Neural progenitor cell (in vitro differentiated cells): Measurements from ENCODE around the gene C6orf47.

Experiments used
- CTCF ChIP-seq: fragments of 200-600 bp; sonication (generic); IDR thresholded peaks from 2 replicates; pipeline ENCODE4 v1.5.1; 2017; ENCODE audit warnings: antibody characterized with exemption, mild to moderate bottlenecking
- EZH2 ChIP-seq: fragments of 200-600 bp; sonication (generic); IDR thresholded peaks from 2 replicates; pipeline ENCODE4 v1.6.1; 2017; ENCODE audit warnings: antibody characterized with exemption, mild to moderate bottlenecking, moderate library complexity

DNA sequence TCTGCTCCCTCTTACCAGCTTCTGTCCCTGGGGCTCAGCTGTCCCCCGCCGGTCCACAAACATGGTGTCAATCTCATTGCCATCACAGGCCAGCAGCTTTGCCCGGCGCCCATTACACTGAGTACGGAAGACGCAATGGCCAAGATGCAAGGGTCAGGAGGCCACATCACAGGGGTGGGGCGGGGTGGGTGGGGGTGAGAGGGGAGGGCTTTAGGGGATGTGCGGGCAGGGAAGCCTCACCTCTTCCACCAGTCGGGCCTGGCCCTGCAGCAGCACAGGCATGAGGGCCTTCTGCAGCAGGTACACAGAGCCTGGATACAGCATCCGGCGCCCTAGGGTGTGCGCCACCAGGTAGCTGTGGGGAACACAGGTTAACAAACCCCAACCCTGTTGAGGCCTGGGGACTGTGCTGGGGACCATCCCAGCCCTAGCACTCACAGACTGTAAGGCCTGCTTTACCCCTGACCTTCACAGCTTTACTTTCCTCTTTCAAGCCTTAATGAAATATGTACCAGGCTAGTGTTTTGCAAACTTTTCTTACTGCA is 31.1 kb upstream of the C6orf47 start:
- TF ChIP-seq CTCF, result no peak
- no peak for TF ChIP-seq EZH2
